PC-9 (cell line): ENCODE data around the gene DLGAP1. TPM values are rescaled to one million over a fixed set of nuclear protein-coding genes. Genes with fewer than 3 reads are reported as not detected.

Experiments used
- BruUV-seq: library from RNA; stranded (reverse); fragments of 400-500 nt; replicated peaks from 2 replicates; lab custom pipeline; 2021; lab: Mats Ljungman, UMichigan
- CTCF ChIA-PET: fragments of 300-600 bp; sonication (Branson Sonifier 250); formaldehyde crosslinking; loops from one replicate; lab custom pipeline; 2022; ENCODE audit warnings: antibody characterized with exemption; lab: Charles Lee
- POLR2A ChIA-PET: fragments of 300-600 bp; sonication (Branson Sonifier 250); formaldehyde crosslinking; loops from one replicate; lab custom pipeline; 2022; ENCODE audit warnings: antibody characterized with exemption; ENCODE audit not compliant: unreplicated experiment; lab: Charles Lee
- DNase-seq, 2 experiments: peaks; one replicate each; pipeline versions ENCODE4 v3.0.0 to v3.0.0-alpha.2; 2015 to 2022; ENCODE audit warnings: mixed read lengths in 1 of 2
- H2AFZ ChIP-seq: fragments of 200-600 bp; sonication (generic); 2 replicates; pipeline ENCODE4 v1.8.1; 2017; ENCODE audit warnings: antibody characterized with exemption
- H3F3A ChIP-seq: fragments of 200-600 bp; sonication (generic); 2 replicates; pipeline ENCODE4 v1.8.1; 2017; ENCODE audit warnings: antibody characterized with exemption, mild to moderate bottlenecking, low read depth; ENCODE audit not compliant: insufficient read depth
- H3K27ac ChIP-seq: fragments of 200-600 bp; sonication (generic); 2 replicates; pipeline ENCODE4 v1.6.1; 2016; ENCODE audit warnings: mixed run types
- H3K27me3 ChIP-seq: fragments of 200-600 bp; sonication (generic); 2 replicates; pipeline ENCODE4 v1.6.1; 2016; ENCODE audit warnings: low read depth, mixed run types; ENCODE audit not compliant: insufficient read depth
- H3K36me3 ChIP-seq: fragments of 200-600 bp; sonication (generic); 2 replicates; pipeline ENCODE4 v1.6.1; 2016; ENCODE audit warnings: low read depth, mixed run types
- H3K4me1 ChIP-seq: fragments of 200-600 bp; sonication (generic); replicated peaks from 2 replicates; pipeline ENCODE4 v1.6.1; 2016; ENCODE audit warnings: mixed run types; ENCODE audit not compliant: insufficient read depth
- H3K4me2 ChIP-seq: fragments of 200-600 bp; sonication (generic); 2 replicates; pipeline ENCODE4 v1.6.1; 2017; ENCODE audit warnings: mixed run types
- H3K4me3 ChIP-seq: fragments of 200-600 bp; sonication (generic); 2 replicates; pipeline ENCODE4 v1.6.1; 2016; ENCODE audit warnings: mixed run types
- H3K79me2 ChIP-seq: fragments of 200-600 bp; sonication (generic); 2 replicates; pipeline ENCODE4 v1.6.1; 2017; ENCODE audit warnings: low read depth, mixed run types
- H3K9me2 ChIP-seq: fragments of 200-600 bp; sonication (generic); 2 replicates; pipeline ENCODE4 v1.8.1; 2017; ENCODE audit warnings: mild to moderate bottlenecking; ENCODE audit not compliant: insufficient read depth
- H3K9me3 ChIP-seq: fragments of 200-600 bp; sonication (generic); 2 replicates; pipeline ENCODE4 v1.8.1; 2016; ENCODE audit warnings: low read depth; ENCODE audit not compliant: insufficient read depth
- H4K20me1 ChIP-seq: fragments of 200-600 bp; sonication (generic); 2 replicates; pipeline ENCODE4 v1.8.1; 2017; ENCODE audit not compliant: insufficient read depth
- EZH2 ChIP-seq: fragments of 200-600 bp; sonication (generic); IDR thresholded peaks from 2 replicates; pipeline ENCODE4 v1.8.0; 2017; ENCODE audit warnings: antibody characterized with exemption, low read depth
- intact Hi-C: fragments of 100-400 bp; cut with micrococcal nuclease; formaldehyde crosslinking; loops from one replicate; pipeline ENCODE4 v1.10.0; 2022; ENCODE audit not compliant: unreplicated experiment
- total RNA-seq: library from RNA; stranded (reverse); gene quantifications from 2 replicates; pipeline ENCODE4 v1.2.3, GENCODE V29; 2021
- TF ChIP-seq, protein P1 (sequence below): fragments of 200-600 bp; sonication (generic); conservative IDR thresholded peaks from 2 replicates; pipeline ENCODE4 v1.6.1; 2017; ENCODE audit warnings: mixed run types, antibody characterized with exemption, mild to moderate bottlenecking, moderate library complexity

The DLGAP1 gene
- total RNA-seq, 1 experiment from 2014 or later, result not detected

DNA sequence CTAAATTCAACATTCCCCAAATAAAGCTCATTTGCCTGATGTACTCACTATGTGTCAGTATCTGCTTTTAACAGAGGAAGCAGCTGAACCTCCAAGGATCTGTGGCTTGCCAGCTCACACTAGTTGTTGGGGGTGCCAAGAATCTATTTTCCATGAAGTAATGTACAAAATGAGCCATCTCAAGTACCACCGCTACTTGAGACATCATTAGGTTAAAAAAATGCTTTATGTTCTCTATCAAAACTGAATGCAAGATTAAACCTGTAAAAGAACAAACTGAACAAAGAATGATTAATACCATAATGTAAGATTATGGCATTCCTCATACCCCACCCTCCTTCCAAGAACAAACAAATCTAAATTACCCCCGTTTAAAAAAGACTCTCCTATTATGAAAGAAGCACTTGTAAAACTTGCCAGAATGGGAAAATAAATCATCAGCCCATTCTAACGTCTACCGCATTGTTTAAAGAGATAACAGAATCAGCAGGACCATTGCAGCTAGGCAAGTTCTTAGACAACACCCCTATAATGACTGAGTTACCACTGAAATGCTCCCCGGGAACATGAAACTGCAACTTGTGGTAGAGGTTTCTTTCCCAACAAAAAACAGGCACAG, 471.6 kb downstream of the DLGAP1 start:
- Histone ChIP-seq H3K79me2 (no peaks in the 10 kb centered on the region), H3K27me3 (no peaks in the 10 kb centered on the region), H2AFZ (no peak overlapping the region), H3K4me1 (no peaks in the 10 kb centered on the region), H3K27ac (no peak overlapping the region), H4K20me1 (no peaks in the 10 kb centered on the region), H3K4me3 (no peak overlapping the region), H3K36me3 (no peaks in the 10 kb centered on the region), H3K9me2 (no peaks in the 10 kb centered on the region), H3F3A (no peaks in the 10 kb centered on the region), H3K4me2 (no peak overlapping the region), H3K9me3 (peaks cover 3% of the 10 kb centered on the region)
- POLR2A ChIA-PET, result no interaction called here
- intact Hi-C loops, result no loop called here
- CTCF ChIA-PET, result interaction anchor here (0.7 kb wide), 1 partner anchor 116 kb away, joined by 3 read pairs; no protein-coding TSS in a partner anchor
- no TSS peak for BruUV-seq
- no peak for TF ChIP-seq EZH2
- TF ChIP-seq, protein P1, sequence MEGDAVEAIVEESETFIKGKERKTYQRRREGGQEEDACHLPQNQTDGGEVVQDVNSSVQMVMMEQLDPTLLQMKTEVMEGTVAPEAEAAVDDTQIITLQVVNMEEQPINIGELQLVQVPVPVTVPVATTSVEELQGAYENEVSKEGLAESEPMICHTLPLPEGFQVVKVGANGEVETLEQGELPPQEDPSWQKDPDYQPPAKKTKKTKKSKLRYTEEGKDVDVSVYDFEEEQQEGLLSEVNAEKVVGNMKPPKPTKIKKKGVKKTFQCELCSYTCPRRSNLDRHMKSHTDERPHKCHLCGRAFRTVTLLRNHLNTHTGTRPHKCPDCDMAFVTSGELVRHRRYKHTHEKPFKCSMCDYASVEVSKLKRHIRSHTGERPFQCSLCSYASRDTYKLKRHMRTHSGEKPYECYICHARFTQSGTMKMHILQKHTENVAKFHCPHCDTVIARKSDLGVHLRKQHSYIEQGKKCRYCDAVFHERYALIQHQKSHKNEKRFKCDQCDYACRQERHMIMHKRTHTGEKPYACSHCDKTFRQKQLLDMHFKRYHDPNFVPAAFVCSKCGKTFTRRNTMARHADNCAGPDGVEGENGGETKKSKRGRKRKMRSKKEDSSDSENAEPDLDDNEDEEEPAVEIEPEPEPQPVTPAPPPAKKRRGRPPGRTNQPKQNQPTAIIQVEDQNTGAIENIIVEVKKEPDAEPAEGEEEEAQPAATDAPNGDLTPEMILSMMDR, result no peak
- DNase-seq, result no peak

DNA sequence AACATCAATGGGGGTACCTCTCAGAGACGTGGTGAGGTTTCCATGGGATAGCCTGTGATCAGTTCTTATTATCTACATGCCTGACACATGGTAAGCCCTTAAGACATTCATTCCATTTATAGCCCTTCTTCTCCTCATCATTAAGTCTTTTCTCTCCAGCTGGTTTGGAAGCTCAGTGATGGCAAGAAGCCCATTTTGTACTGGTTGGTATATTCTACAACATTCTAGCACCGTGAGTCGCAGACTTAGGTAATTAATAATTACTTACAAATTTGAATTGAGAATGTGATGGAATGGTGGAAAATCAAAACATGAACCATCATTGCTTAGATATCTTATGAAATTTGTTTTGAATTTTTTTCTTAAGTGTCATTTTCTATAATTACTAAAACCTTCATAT, 472.6 kb downstream of the DLGAP1 start:
- H2AFZ ChIP-seq, result no peak overlapping the region
- H3K9me2 ChIP-seq, result no peaks in the 10 kb centered on the region
- no peak overlapping the region for H3K27ac ChIP-seq
- peaks cover 3% of the 10 kb centered on the region for H3K9me3 ChIP-seq
- no peak overlapping the region for H3K4me3 ChIP-seq
- BruUV-seq, result no TSS peak
- H3K79me2 ChIP-seq, result no peaks in the 10 kb centered on the region
- H3K4me1 ChIP-seq, result no peaks in the 10 kb centered on the region
- POLR2A ChIA-PET, result no interaction called here
- CTCF ChIA-PET, result no interaction called here
- intact Hi-C loops, result no loop called here
- no peak overlapping the region for H3K4me2 ChIP-seq
- H4K20me1 ChIP-seq, result no peaks in the 10 kb centered on the region
- DNase-seq, result no peak
- H3F3A ChIP-seq, result no peaks in the 10 kb centered on the region
- no peaks in the 10 kb centered on the region for H3K27me3 ChIP-seq
- H3K36me3 ChIP-seq, result no peaks in the 10 kb centered on the region
- TF ChIP-seq EZH2, result no peak
- TF ChIP-seq, protein P1, result no peak

DNA sequence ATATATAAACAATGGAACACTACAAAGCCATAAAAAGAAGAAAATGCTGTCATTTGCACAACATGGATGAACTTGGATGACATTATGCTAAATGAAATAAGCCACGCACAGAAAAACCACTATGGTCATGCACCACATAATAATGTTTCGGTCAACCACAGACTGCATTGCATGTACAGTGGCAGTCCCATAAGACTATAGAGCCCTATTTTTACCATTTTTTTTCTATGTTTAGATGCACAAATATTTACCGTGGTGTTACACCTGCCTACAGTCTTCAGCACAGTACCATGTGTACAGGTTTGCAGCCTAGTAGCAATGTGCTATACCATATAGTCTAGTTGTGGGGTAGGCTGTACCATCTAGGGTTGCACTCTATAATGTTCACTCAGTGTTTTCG, 476.1 kb downstream of the DLGAP1 start:
- CTCF ChIA-PET, result no interaction called here
- TF ChIP-seq, protein P1, result no peak
- no peak for TF ChIP-seq EZH2
- H3K9me3 ChIP-seq, result peaks cover 3% of the 10 kb centered on the region; the same call in 1 of the 2 replicates
- H2AFZ ChIP-seq, result no peak overlapping the region
- POLR2A ChIA-PET, result no interaction called here
- BruUV-seq, result no TSS peak
- H3K27ac ChIP-seq, result no peak overlapping the region
- H3K9me2 ChIP-seq, result no peaks in the 10 kb centered on the region
- no peaks in the 10 kb centered on the region for H3K27me3 ChIP-seq
- H3K36me3 ChIP-seq, result no peaks in the 10 kb centered on the region
- no peak for DNase-seq
- H3K79me2 ChIP-seq, result no peaks in the 10 kb centered on the region
- intact Hi-C loops, result no loop called here
- H3K4me3 ChIP-seq, result no peak overlapping the region
- H3K4me2 ChIP-seq, result no peak overlapping the region
- H3K4me1 ChIP-seq, result no peaks in the 10 kb centered on the region
- H3F3A ChIP-seq, result no peaks in the 10 kb centered on the region
- no peaks in the 10 kb centered on the region for H4K20me1 ChIP-seq
